GM23338 (cell line): ENCODE data around the gene BCR. TPM values are rescaled to one million over a fixed set of nuclear protein-coding genes. Genes with fewer than 3 reads are reported as not detected.

Experiments used
- ATAC-seq: fragments of 200-7000 bp; cut with Tn5 transposase; 3 replicates; pipeline ENCODE4 v1.9.1; 2020
- DNase-seq: peaks from one replicate; pipeline ENCODE4 v3.0.0-alpha.2; 2015; ENCODE audit warnings: low spot score
- H2AFZ ChIP-seq: fragments of 200-600 bp; sonication (generic); 2 replicates; pipeline ENCODE4 v1.8.0; 2016; ENCODE audit warnings: antibody characterized with exemption, mild to moderate bottlenecking, moderate library complexity
- H3F3A ChIP-seq: fragments of 200-600 bp; sonication (generic); replicated peaks from 2 replicates; pipeline ENCODE4 v1.8.0; 2017; ENCODE audit warnings: antibody characterized with exemption, mixed run types, low read depth
- H3K27ac ChIP-seq: fragments of 200-600 bp; sonication (generic); 2 replicates; pipeline ENCODE4 v1.6.1; 2016; ENCODE audit warnings: low read depth
- H3K27me3 ChIP-seq: fragments of 200-600 bp; sonication (generic); 2 replicates; pipeline ENCODE4 v1.8.0; 2016; ENCODE audit warnings: mild to moderate bottlenecking, mixed run types, moderate library complexity; ENCODE audit not compliant: insufficient read depth
- H3K36me3 ChIP-seq: fragments of 200-600 bp; sonication (generic); 2 replicates; pipeline ENCODE4 v1.8.0; 2016; ENCODE audit warnings: mild to moderate bottlenecking; ENCODE audit not compliant: insufficient read depth
- H3K4me1 ChIP-seq: fragments of 200-600 bp; sonication (generic); 2 replicates; pipeline ENCODE4 v1.8.0; 2016; ENCODE audit warnings: mild to moderate bottlenecking, moderate library complexity; ENCODE audit not compliant: insufficient read depth
- H3K4me2 ChIP-seq: fragments of 200-600 bp; sonication (generic); 2 replicates; pipeline ENCODE4 v1.7.1; 2017; ENCODE audit warnings: mixed run types
- H3K4me3 ChIP-seq: fragments of 200-600 bp; sonication (generic); 2 replicates; pipeline ENCODE4 v1.6.1; 2016; ENCODE audit warnings: mixed run types
- H3K79me2 ChIP-seq: fragments of 200-600 bp; sonication (generic); replicated peaks from 2 replicates; pipeline ENCODE4 v1.8.0; 2017; ENCODE audit warnings: mild to moderate bottlenecking; ENCODE audit not compliant: insufficient read depth
- H3K9me2 ChIP-seq: fragments of 200-600 bp; sonication (generic); 2 replicates; pipeline ENCODE4 v1.8.0; 2017; ENCODE audit not compliant: insufficient read depth
- H4K20me1 ChIP-seq: fragments of 200-600 bp; sonication (generic); replicated peaks from 2 replicates; pipeline ENCODE4 v1.8.0; 2017; ENCODE audit warnings: mild to moderate bottlenecking; ENCODE audit not compliant: insufficient read depth
- H3K27ac Mint-ChIP-seq: 2 replicates; pipeline ENCODE4 v1.8.0; 2020; ENCODE audit warnings: inconsistent platforms, mild to moderate bottlenecking, moderate library complexity, mixed read lengths
- H3K27me3 Mint-ChIP-seq: 3 replicates; pipeline ENCODE4 v1.8.0; 2022; ENCODE audit warnings: low read depth, mild to moderate bottlenecking, moderate library complexity, mixed read lengths, inconsistent platforms; ENCODE audit not compliant: insufficient read depth, poor library complexity
- H3K36me3 Mint-ChIP-seq: 3 replicates; pipeline ENCODE4 v1.8.0; 2021; ENCODE audit warnings: low read depth, mild to moderate bottlenecking, inconsistent platforms, moderate library complexity, mixed read lengths
- H3K4me1 Mint-ChIP-seq: 3 replicates; pipeline ENCODE4 v1.8.0; 2020; ENCODE audit warnings: mild to moderate bottlenecking, inconsistent platforms, mixed read lengths
- H3K4me3 Mint-ChIP-seq: 3 replicates; pipeline ENCODE4 v1.8.0; 2021; ENCODE audit warnings: moderate library complexity, mild to moderate bottlenecking, inconsistent platforms, mixed read lengths
- H3K9me3 Mint-ChIP-seq: 3 replicates; pipeline ENCODE4 v1.8.0; 2020; ENCODE audit warnings: moderate library complexity, mild to moderate bottlenecking, inconsistent platforms, mixed read lengths
- CREB1 ChIP-seq: fragments of 250-450 bp; sonication (Bioruptor Pico); IDR thresholded peaks from 2 replicates; pipeline ENCODE4 v1.5.0; 2020; ENCODE audit warnings: low read depth, mild to moderate bottlenecking, moderate library complexity
- EZH2 ChIP-seq: fragments of 200-600 bp; sonication (generic); IDR thresholded peaks from one replicate; pipeline ENCODE4 v1.8.0; 2017; ENCODE audit warnings: antibody characterized with exemption, mild to moderate bottlenecking, low read depth; ENCODE audit not compliant: unreplicated experiment
- EZH2phosphoT487 ChIP-seq: fragments of 200-600 bp; sonication (generic); IDR thresholded peaks from one replicate; pipeline ENCODE4 v1.8.1; 2018; ENCODE audit warnings: antibody characterized with exemption; ENCODE audit not compliant: unreplicated experiment
- JUNB ChIP-seq: IDR thresholded peaks from one replicate; pipeline ENCODE4 v1.6.1; 2016; ENCODE audit warnings: antibody characterized with exemption; ENCODE audit not compliant: unreplicated experiment
- NANOG ChIP-seq: IDR thresholded peaks from 2 replicates; pipeline ENCODE4 v1.6.1; 2016; ENCODE audit warnings: antibody characterized with exemption, borderline replicate concordance
- POLR2AphosphoS5 ChIP-seq: IDR thresholded peaks from 2 replicates; pipeline ENCODE4 v1.6.1; 2016; ENCODE audit warnings: antibody characterized with exemption, low read depth
- STAT1 ChIP-seq: IDR thresholded peaks from one replicate; pipeline ENCODE4 v1.6.1; 2016; ENCODE audit warnings: antibody characterized with exemption; ENCODE audit not compliant: unreplicated experiment
- ZNF114 ChIP-seq: fragments of 250-450 bp; sonication (Bioruptor Pico); IDR thresholded peaks from 2 replicates; pipeline ENCODE4 v1.5.0; 2020; ENCODE audit warnings: mild to moderate bottlenecking, moderate library complexity
- ZNF331 ChIP-seq: fragments of 250-450 bp; sonication (Bioruptor Pico); IDR thresholded peaks from 2 replicates; pipeline ENCODE4 v1.5.0; 2020; ENCODE audit warnings: low read depth, mild to moderate bottlenecking, moderate library complexity
- polyA plus RNA-seq: library from polyadenylated mRNA; unstranded; fragments of >200 nt; fragmentation: Nextera tagmentation; extraction: Ambion mirVana; gene quantifications from 2 replicates; pipeline ENCODE4 v1.2.1, GENCODE V29; 2016
- total RNA-seq: library from RNA; depleted of rRNA; stranded (reverse); fragments of >200 nt; shearing (Covaris generic); gene quantifications from 2 replicates; pipeline ENCODE4 v1.2.3, GENCODE V29; 2014
- TF ChIP-seq, protein P1 (sequence below), 2 experiments: fragments of 200-600 bp in 1 of 2; sonication (generic) in 1 of 2; conservative IDR thresholded peaks; 2 replicates each; pipeline versions ENCODE4 v1.5.1 to v1.6.1; 2016 to 2017; ENCODE audit warnings: antibody characterized with exemption in 2 of 2, low read depth in 2 of 2, mild to moderate bottlenecking in 2 of 2, moderate library complexity in 1 of 2
- TF ChIP-seq, protein P2 (sequence below): IDR thresholded peaks from one replicate; pipeline ENCODE4 v1.6.1; 2018; ENCODE audit warnings: antibody characterized with exemption; ENCODE audit not compliant: unreplicated experiment
- TF ChIP-seq, protein P3 (sequence below): IDR thresholded peaks from 2 replicates; pipeline ENCODE4 v1.6.1; 2016; ENCODE audit warnings: antibody characterized with exemption
- TF ChIP-seq, protein P4 (sequence below): fragments of 250-450 bp; sonication (Bioruptor Pico); IDR thresholded peaks from 2 replicates; pipeline ENCODE4 v1.5.0; 2020; ENCODE audit warnings: mild to moderate bottlenecking, moderate library complexity

BCR gene
- total and polyA plus RNA-seq, 2 experiments from 2014 or later = 17.7 to 121 TPM

DNA sequence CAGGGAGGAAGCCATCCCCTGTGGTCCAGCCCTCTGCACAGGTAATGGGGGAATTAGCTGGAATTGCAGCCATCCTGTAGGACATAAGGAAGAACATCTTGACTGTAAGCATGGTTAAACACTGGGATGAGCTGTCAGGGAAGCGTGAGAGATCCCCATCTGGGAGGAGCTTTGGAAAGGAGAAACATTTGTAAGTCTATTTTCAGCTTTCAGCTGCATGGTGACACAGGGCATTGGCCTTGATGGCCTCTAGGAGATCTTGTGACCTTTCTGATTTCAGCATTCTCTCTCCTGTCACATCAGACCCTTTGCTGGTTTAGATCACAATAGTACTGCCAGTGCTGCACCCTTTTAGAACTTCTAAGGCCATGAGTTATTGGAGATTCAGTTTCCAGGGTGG, 47.1 kb downstream of the BCR start:
- Histone ChIP-seq H3K4me1 (peaks cover 83% of the 10 kb centered on the region), H3K36me3 (peaks cover 10% of the 10 kb centered on the region; the same call in 1 of the 2 replicates), H3K4me3 (no peak overlapping the region), H2AFZ (no peak overlapping the region), H3K79me2 (peaks cover 100% of the 10 kb centered on the region), H3K27ac (no peak overlapping the region), H3K27me3 (no peaks in the 10 kb centered on the region), H3K4me2 (no peak overlapping the region; the same call in 1 of the 2 replicates), H4K20me1 (peaks cover 19% of the 10 kb centered on the region), H3F3A (peaks cover 15% of the 10 kb centered on the region; the same call in 1 of the 2 replicates), H3K9me2 (no peaks in the 10 kb centered on the region)
- no peak for TF ChIP-seq ZNF331
- no peak for TF ChIP-seq CREB1
- TF ChIP-seq STAT1 = no peak
- no peak for TF ChIP-seq POLR2AphosphoS5
- TF ChIP-seq, protein P1, sequence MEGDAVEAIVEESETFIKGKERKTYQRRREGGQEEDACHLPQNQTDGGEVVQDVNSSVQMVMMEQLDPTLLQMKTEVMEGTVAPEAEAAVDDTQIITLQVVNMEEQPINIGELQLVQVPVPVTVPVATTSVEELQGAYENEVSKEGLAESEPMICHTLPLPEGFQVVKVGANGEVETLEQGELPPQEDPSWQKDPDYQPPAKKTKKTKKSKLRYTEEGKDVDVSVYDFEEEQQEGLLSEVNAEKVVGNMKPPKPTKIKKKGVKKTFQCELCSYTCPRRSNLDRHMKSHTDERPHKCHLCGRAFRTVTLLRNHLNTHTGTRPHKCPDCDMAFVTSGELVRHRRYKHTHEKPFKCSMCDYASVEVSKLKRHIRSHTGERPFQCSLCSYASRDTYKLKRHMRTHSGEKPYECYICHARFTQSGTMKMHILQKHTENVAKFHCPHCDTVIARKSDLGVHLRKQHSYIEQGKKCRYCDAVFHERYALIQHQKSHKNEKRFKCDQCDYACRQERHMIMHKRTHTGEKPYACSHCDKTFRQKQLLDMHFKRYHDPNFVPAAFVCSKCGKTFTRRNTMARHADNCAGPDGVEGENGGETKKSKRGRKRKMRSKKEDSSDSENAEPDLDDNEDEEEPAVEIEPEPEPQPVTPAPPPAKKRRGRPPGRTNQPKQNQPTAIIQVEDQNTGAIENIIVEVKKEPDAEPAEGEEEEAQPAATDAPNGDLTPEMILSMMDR (conservative IDR thresholded peaks at IDR 0.05; ENCODE audit: low read depth in 2 of 2) = no peak
- TF ChIP-seq, protein P2, sequence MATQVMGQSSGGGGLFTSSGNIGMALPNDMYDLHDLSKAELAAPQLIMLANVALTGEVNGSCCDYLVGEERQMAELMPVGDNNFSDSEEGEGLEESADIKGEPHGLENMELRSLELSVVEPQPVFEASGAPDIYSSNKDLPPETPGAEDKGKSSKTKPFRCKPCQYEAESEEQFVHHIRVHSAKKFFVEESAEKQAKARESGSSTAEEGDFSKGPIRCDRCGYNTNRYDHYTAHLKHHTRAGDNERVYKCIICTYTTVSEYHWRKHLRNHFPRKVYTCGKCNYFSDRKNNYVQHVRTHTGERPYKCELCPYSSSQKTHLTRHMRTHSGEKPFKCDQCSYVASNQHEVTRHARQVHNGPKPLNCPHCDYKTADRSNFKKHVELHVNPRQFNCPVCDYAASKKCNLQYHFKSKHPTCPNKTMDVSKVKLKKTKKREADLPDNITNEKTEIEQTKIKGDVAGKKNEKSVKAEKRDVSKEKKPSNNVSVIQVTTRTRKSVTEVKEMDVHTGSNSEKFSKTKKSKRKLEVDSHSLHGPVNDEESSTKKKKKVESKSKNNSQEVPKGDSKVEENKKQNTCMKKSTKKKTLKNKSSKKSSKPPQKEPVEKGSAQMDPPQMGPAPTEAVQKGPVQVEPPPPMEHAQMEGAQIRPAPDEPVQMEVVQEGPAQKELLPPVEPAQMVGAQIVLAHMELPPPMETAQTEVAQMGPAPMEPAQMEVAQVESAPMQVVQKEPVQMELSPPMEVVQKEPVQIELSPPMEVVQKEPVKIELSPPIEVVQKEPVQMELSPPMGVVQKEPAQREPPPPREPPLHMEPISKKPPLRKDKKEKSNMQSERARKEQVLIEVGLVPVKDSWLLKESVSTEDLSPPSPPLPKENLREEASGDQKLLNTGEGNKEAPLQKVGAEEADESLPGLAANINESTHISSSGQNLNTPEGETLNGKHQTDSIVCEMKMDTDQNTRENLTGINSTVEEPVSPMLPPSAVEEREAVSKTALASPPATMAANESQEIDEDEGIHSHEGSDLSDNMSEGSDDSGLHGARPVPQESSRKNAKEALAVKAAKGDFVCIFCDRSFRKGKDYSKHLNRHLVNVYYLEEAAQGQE = no peak
- TF ChIP-seq, protein P3, sequence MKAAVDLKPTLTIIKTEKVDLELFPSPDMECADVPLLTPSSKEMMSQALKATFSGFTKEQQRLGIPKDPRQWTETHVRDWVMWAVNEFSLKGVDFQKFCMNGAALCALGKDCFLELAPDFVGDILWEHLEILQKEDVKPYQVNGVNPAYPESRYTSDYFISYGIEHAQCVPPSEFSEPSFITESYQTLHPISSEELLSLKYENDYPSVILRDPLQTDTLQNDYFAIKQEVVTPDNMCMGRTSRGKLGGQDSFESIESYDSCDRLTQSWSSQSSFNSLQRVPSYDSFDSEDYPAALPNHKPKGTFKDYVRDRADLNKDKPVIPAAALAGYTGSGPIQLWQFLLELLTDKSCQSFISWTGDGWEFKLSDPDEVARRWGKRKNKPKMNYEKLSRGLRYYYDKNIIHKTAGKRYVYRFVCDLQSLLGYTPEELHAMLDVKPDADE = no peak
- TF ChIP-seq EZH2 = no peak
- no peak for TF ChIP-seq ZNF114 (CRISPR knock-in tag)
- no peak for TF ChIP-seq JUNB
- TF ChIP-seq NANOG = no peak
- TF ChIP-seq, protein P4, sequence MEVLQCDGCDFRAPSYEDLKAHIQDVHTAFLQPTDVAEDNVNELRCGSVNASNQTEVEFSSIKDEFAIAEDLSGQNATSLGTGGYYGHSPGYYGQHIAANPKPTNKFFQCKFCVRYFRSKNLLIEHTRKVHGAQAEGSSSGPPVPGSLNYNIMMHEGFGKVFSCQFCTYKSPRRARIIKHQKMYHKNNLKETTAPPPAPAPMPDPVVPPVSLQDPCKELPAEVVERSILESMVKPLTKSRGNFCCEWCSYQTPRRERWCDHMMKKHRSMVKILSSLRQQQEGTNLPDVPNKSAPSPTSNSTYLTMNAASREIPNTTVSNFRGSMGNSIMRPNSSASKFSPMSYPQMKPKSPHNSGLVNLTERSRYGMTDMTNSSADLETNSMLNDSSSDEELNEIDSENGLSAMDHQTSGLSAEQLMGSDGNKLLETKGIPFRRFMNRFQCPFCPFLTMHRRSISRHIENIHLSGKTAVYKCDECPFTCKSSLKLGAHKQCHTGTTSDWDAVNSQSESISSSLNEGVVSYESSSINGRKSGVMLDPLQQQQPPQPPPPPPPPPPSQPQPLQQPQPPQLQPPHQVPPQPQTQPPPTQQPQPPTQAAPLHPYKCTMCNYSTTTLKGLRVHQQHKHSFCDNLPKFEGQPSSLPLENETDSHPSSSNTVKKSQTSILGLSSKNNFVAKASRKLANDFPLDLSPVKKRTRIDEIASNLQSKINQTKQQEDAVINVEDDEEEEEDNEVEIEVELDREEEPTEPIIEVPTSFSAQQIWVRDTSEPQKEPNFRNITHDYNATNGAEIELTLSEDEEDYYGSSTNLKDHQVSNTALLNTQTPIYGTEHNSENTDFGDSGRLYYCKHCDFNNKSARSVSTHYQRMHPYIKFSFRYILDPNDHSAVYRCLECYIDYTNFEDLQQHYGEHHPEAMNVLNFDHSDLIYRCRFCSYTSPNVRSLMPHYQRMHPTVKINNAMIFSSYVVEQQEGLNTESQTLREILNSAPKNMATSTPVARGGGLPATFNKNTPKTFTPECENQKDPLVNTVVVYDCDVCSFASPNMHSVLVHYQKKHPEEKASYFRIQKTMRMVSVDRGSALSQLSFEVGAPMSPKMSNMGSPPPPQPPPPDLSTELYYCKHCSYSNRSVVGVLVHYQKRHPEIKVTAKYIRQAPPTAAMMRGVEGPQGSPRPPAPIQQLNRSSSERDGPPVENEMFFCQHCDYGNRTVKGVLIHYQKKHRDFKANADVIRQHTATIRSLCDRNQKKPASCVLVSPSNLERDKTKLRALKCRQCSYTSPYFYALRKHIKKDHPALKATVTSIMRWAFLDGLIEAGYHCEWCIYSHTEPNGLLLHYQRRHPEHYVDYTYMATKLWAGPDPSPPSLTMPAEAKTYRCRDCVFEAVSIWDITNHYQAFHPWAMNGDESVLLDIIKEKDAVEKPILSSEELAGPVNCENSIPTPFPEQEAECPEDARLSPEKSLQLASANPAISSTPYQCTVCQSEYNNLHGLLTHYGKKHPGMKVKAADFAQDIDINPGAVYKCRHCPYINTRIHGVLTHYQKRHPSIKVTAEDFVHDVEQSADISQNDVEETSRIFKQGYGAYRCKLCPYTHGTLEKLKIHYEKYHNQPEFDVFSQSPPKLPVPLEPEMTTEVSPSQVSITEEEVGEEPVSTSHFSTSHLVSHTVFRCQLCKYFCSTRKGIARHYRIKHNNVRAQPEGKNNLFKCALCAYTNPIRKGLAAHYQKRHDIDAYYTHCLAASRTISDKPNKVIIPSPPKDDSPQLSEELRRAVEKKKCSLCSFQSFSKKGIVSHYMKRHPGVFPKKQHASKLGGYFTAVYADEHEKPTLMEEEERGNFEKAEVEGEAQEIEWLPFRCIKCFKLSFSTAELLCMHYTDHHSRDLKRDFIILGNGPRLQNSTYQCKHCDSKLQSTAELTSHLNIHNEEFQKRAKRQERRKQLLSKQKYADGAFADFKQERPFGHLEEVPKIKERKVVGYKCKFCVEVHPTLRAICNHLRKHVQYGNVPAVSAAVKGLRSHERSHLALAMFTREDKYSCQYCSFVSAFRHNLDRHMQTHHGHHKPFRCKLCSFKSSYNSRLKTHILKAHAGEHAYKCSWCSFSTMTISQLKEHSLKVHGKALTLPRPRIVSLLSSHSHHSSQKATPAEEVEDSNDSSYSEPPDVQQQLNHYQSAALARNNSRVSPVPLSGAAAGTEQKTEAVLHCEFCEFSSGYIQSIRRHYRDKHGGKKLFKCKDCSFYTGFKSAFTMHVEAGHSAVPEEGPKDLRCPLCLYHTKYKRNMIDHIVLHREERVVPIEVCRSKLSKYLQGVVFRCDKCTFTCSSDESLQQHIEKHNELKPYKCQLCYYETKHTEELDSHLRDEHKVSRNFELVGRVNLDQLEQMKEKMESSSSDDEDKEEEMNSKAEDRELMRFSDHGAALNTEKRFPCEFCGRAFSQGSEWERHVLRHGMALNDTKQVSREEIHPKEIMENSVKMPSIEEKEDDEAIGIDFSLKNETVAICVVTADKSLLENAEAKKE = no peak
- TF ChIP-seq EZH2phosphoT487 = no peak
- peaks cover 7% of the 10 kb centered on the region for H3K27me3 Mint-ChIP-seq
- ATAC-seq (no peak), DNase-seq (no peak)
- peaks cover 35% of the 10 kb centered on the region for H3K36me3 Mint-ChIP-seq
- H3K4me3 Mint-ChIP-seq = no peak overlapping the region
- no peak overlapping the region for H3K27ac Mint-ChIP-seq
- H3K9me3 Mint-ChIP-seq = peaks cover 30% of the 10 kb centered on the region
- H3K4me1 Mint-ChIP-seq = peaks cover 75% of the 10 kb centered on the region
